Measurements from ENCODE around the gene TENT4A.

Gene TENT4A

GRCh38 chr5:6749026-6749716, 35.9 kb downstream of the TENT4A start:
- TF ChIP-seq, protein P1, sequence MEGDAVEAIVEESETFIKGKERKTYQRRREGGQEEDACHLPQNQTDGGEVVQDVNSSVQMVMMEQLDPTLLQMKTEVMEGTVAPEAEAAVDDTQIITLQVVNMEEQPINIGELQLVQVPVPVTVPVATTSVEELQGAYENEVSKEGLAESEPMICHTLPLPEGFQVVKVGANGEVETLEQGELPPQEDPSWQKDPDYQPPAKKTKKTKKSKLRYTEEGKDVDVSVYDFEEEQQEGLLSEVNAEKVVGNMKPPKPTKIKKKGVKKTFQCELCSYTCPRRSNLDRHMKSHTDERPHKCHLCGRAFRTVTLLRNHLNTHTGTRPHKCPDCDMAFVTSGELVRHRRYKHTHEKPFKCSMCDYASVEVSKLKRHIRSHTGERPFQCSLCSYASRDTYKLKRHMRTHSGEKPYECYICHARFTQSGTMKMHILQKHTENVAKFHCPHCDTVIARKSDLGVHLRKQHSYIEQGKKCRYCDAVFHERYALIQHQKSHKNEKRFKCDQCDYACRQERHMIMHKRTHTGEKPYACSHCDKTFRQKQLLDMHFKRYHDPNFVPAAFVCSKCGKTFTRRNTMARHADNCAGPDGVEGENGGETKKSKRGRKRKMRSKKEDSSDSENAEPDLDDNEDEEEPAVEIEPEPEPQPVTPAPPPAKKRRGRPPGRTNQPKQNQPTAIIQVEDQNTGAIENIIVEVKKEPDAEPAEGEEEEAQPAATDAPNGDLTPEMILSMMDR (IDR thresholded peaks at IDR 0.05; ENCODE audit: low read depth, low read length, missing control alignments) = no peak
- no peak overlapping the region for H3K4me3 ChIP-seq (ENCODE audit: low read depth, low read length)
- DNase-seq (ENCODE audit: low read depth) = no peak

GRCh38 chr5:6750142-6750840, 37.1 kb downstream of the TENT4A start:
- H3K4me3 ChIP-seq (ENCODE audit: low read depth, low read length) = no peak overlapping the region
- no peak for DNase-seq (ENCODE audit: low read depth)
- TF ChIP-seq, protein P1 (IDR thresholded peaks at IDR 0.05; ENCODE audit: low read depth, low read length, missing control alignments) = no peak

GRCh38 chr5:6750951-6751685, 37.9 kb downstream of the TENT4A start:
- no peak overlapping the region for H3K4me3 ChIP-seq (ENCODE audit: low read depth, low read length)
- DNase-seq (ENCODE audit: low read depth) = no peak
- TF ChIP-seq, protein P1 (IDR thresholded peaks at IDR 0.05; ENCODE audit: low read depth, low read length, missing control alignments) = no peak

- TF ChIP-seq, protein P1 (IDR thresholded peaks at IDR 0.05; ENCODE audit: low read depth, low read length, missing control alignments) = no peak
- H3K4me3 ChIP-seq (ENCODE audit: low read depth, low read length) = no peak overlapping the region
- DNase-seq (ENCODE audit: low read depth) = no peak
These were observed 39.0 kb downstream of the TENT4A start for GRCh38 chr5:6752236-6752635.

GRCh38 chr5:6752782-6753181, 39.5 kb downstream of the TENT4A start:
- TF ChIP-seq, protein P1 (IDR thresholded peaks at IDR 0.05; ENCODE audit: low read depth, low read length, missing control alignments) = no peak
- no peak overlapping the region for H3K4me3 ChIP-seq (ENCODE audit: low read depth, low read length)
- DNase-seq (ENCODE audit: low read depth) = no peak

DNA sequence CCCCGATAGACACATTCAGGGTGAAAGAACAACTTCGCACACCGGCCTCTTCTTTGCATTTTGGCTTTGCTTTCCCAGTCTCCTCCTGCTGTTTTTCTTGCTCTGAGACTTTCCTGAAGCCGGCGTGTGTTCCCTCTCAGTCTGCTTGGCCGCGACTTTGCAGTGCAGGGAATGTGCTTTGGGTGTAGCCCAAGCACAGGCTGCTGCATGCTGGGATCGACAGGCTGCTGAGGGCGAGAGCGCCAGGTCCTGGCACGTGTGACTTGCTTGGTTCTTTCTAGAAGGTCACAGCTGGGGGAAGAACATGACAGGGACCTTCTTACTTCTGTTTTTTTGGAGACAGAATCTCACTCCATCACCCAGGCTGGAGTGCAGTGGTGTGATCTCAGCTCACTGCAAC, 40.6 kb downstream of the TENT4A start:
- TF ChIP-seq, protein P1 (IDR thresholded peaks at IDR 0.05; ENCODE audit: low read depth, low read length, missing control alignments) = no peak
- DNase-seq (ENCODE audit: low read depth) = no peak
- no peak overlapping the region for H3K4me3 ChIP-seq (ENCODE audit: low read depth, low read length)
